ENCODE measurements around the gene TGFBR1. TPM values are rescaled to one million over a fixed set of nuclear protein-coding genes. Genes with fewer than 3 reads are reported as not detected.
A peak's percentile ranks its signal among the peaks of the same experiment; 100 is the strongest.

The TGFBR1 gene
- total and polyA plus RNA-seq, 7 donors, result 5.3 to 25.7 (median 18.3) TPM

GRCh38 chr9:99103054-99103895 is 1.6 kb upstream of the TGFBR1 start:
- Histone ChIP-seq H3K4me1 (peaks cover 22% of the 10 kb centered on the region), H3K36me3 (ENCODE audit: insufficient read depth in 1 of 2, low read depth in 1 of 2) (no peaks in the 10 kb centered on the region), H3K27ac (peak overlapping the region; percentile 86), H3K4me3 (peak overlapping the region; percentile 86), H3K9me3 (no peaks in the 10 kb centered on the region), H3K27me3 (ENCODE audit: insufficient read depth in 3 of 3, low read length in 2 of 3) (no peaks in the 10 kb centered on the region)
- ATAC-seq (no peak), DNase-seq (no peak)
- no peak for TF ChIP-seq CTCF (IDR thresholded peaks at IDR 0.05)
- intact Hi-C loops (cut with DNase I), result no loop called here
- 72 to 82% (median 77%) methylated on average over 11 of the region's 11 CpGs for WGBS, 3 donors

- WGBS, 3 donors, result 12 to 17% (median 12%) methylated on average over 14 of the region's 14 CpGs
Measured at GRCh38 chr9:99103901-99104458, 933 bp upstream of the TGFBR1 start.

GRCh38 chr9:99105152-99106043 is 485 bp downstream of the TGFBR1 start:
- Histone ChIP-seq H3K4me3 (peak overlapping the region; percentile 86), H3K9me3 (no peaks in the 10 kb centered on the region), H3K27me3 (ENCODE audit: insufficient read depth in 3 of 3, low read length in 2 of 3) (no peaks in the 10 kb centered on the region), H3K4me1 (peaks cover 44% of the 10 kb centered on the region), H3K36me3 (ENCODE audit: insufficient read depth in 1 of 2, low read depth in 1 of 2) (no peaks in the 10 kb centered on the region), H3K27ac (peak overlapping the region; percentile 86)
- no peak for TF ChIP-seq CTCF (IDR thresholded peaks at IDR 0.05)
- intact Hi-C loops (cut with DNase I), result no loop called here
- DNase-seq (peak; percentile 85 to 90), ATAC-seq (peak; percentile 67 to 74 (median 72))
- 0 to 1% (median 1%) methylated on average over 39 to 118 of the region's 118 CpGs for WGBS, 3 donors

More at GRCh38 chr9:99103901-99104458, 933 bp upstream of the TGFBR1 start:
- Histone ChIP-seq H3K4me1 (peaks cover 29% of the 10 kb centered on the region), H3K36me3 (ENCODE audit: insufficient read depth in 1 of 2, low read depth in 1 of 2) (no peaks in the 10 kb centered on the region), H3K27me3 (ENCODE audit: insufficient read depth in 3 of 3, low read length in 2 of 3) (no peaks in the 10 kb centered on the region), H3K4me3 (peak overlapping the region; percentile 86), H3K27ac (peak overlapping the region; percentile 86), H3K9me3 (no peaks in the 10 kb centered on the region)
- ATAC-seq (peak in 1 of 4 donors; percentile 2), DNase-seq (peak in 1 of 2 donors; percentile 60)
- no peak for TF ChIP-seq CTCF (IDR thresholded peaks at IDR 0.05)
- intact Hi-C loops (cut with DNase I), result no loop called here

- no peak for TF ChIP-seq CTCF (IDR thresholded peaks at IDR 0.05)
- intact Hi-C loops (cut with DNase I), result no loop called here
- H3K27me3 ChIP-seq (ENCODE audit: insufficient read depth in 3 of 3, low read length in 2 of 3), result no peaks in the 10 kb centered on the region
- no peaks in the 10 kb centered on the region for H3K9me3 ChIP-seq
- no peaks in the 10 kb centered on the region for H3K36me3 ChIP-seq (ENCODE audit: insufficient read depth in 1 of 2, low read depth in 1 of 2)
- peak overlapping the region; percentile 86 for H3K27ac ChIP-seq
- H3K4me3 ChIP-seq, result peak overlapping the region; percentile 86
- peaks cover 44% of the 10 kb centered on the region for H3K4me1 ChIP-seq
- DNase-seq (no peak), ATAC-seq (no peak)
- 2 to 5% (median 4%) methylated on average over 9 of the region's 9 CpGs for WGBS, 3 donors
Measured at GRCh38 chr9:99106044-99106375, 1.1 kb downstream of the TGFBR1 start.
